ENCODE data around the gene CDC26.

DNA sequence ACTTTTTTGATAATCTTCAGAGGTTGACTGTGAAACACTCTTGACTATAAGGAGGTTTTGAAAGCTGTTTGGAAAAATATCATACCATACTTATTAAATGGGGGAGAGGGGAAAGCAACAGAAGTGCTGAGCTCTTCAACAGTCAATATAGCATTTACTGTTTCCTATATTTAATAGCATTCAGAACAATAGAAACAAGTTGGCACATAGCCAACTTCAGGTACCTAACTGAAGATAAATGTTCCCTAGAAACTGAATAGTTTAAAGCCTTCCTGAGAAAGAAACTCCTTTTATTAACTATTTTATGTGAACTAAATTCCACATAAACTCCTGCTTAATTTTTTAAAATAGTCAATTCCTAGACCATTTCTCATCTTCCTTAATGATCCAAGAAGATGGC lies 27.7 kb downstream of the CDC26 start:
- TF ChIP-seq MEF2A (IDR thresholded peaks at IDR 0.05; ENCODE audit: insufficient read depth, low read depth, low read length) (no peak), BRCA1 (IDR thresholded peaks at IDR 0.05; ENCODE audit: low read depth, low read length) (no peak), SMC3 (IDR thresholded peaks at IDR 0.05; ENCODE audit: borderline replicate concordance, low read length) (no peak), ASH2L (IDR thresholded peaks at IDR 0.05; ENCODE audit: borderline replicate concordance, low read depth) (no peak), PAX8 (IDR thresholded peaks at IDR 0.05) (no peak)
- TF ChIP-seq, protein P1, sequence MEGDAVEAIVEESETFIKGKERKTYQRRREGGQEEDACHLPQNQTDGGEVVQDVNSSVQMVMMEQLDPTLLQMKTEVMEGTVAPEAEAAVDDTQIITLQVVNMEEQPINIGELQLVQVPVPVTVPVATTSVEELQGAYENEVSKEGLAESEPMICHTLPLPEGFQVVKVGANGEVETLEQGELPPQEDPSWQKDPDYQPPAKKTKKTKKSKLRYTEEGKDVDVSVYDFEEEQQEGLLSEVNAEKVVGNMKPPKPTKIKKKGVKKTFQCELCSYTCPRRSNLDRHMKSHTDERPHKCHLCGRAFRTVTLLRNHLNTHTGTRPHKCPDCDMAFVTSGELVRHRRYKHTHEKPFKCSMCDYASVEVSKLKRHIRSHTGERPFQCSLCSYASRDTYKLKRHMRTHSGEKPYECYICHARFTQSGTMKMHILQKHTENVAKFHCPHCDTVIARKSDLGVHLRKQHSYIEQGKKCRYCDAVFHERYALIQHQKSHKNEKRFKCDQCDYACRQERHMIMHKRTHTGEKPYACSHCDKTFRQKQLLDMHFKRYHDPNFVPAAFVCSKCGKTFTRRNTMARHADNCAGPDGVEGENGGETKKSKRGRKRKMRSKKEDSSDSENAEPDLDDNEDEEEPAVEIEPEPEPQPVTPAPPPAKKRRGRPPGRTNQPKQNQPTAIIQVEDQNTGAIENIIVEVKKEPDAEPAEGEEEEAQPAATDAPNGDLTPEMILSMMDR (IDR thresholded peaks at IDR 0.05 in 2 of 3, conservative IDR thresholded peaks at IDR 0.05 in 1 of 3; ENCODE audit: control insufficient read depth in 2 of 3, extremely low read depth in 1 of 3, insufficient read depth in 1 of 3, low read depth in 3 of 3, low read length in 3 of 3), result no peak

Measured in GM12878 (cell line).